Epithelial cell of proximal tubule (primary cell): ENCODE measurements around the gene BLTP2. TPM values are rescaled to one million over a fixed set of nuclear protein-coding genes. Genes with fewer than 3 reads are reported as not detected.

ENCODE experiments used
- DNase-seq: peaks from one replicate; pipeline ENCODE4 v3.0.0-alpha.2; 2011; ENCODE audit warnings: low read depth
- H3K4me3 ChIP-seq: 2 replicates; pipeline ENCODE4 v1.5.1; 2011; ENCODE audit warnings: low read depth, mild to moderate bottlenecking, low read length
- CTCF ChIP-seq: conservative IDR thresholded peaks from 2 replicates; pipeline ENCODE4 v1.5.1; 2012; ENCODE audit warnings: low read depth, mild to moderate bottlenecking, low read length
- total RNA-seq: library from RNA; depleted of rRNA; stranded (reverse); fragments of >200 nt; gene quantifications from 2 replicates; pipeline ENCODE4 v1.2.3, GENCODE V29; 2015

The BLTP2 gene
- total RNA-seq, 1 donor from 2014 or later: 136 TPM

- no peak for TF ChIP-seq CTCF
- DNase-seq: no peak
- no peak overlapping the region for H3K4me3 ChIP-seq
These were observed 18.1 kb downstream of the BLTP2 start for GRCh38 chr17:28626818-28627217.

- no peak overlapping the region for H3K4me3 ChIP-seq
- no peak for TF ChIP-seq CTCF
- DNase-seq: no peak
These were observed 20.8 kb downstream of the BLTP2 start for GRCh38 chr17:28624148-28624547.

GRCh38 chr17:28623696-28624095 is 21.3 kb downstream of the BLTP2 start:
- TF ChIP-seq CTCF: no peak
- no peak overlapping the region for H3K4me3 ChIP-seq
- DNase-seq: no peak

GRCh38 chr17:28622186-28622585 is 22.8 kb downstream of the BLTP2 start:
- no peak for DNase-seq
- no peak overlapping the region for H3K4me3 ChIP-seq
- TF ChIP-seq CTCF: no peak

GRCh38 chr17:28620010-28620409 is 24.9 kb downstream of the BLTP2 start:
- no peak overlapping the region for H3K4me3 ChIP-seq
- no peak for TF ChIP-seq CTCF
- DNase-seq: no peak

- no peak for TF ChIP-seq CTCF
These were observed 26.5 kb downstream of the BLTP2 start for GRCh38 chr17:28618464-28618863.

GRCh38 chr17:28616281-28616680 is 28.7 kb downstream of the BLTP2 start:
- no peak overlapping the region for H3K4me3 ChIP-seq
- TF ChIP-seq CTCF: no peak
- no peak for DNase-seq

More at GRCh38 chr17:28618464-28618863, 26.5 kb downstream of the BLTP2 start:
- no peak for DNase-seq
- H3K4me3 ChIP-seq: no peak overlapping the region
